HG02943 (cell line): ENCODE results near the gene MMP11.

Source experiments
- ATAC-seq: cut with Tn5 transposase; IDR thresholded peaks from one replicate; pipeline ENCODE4 v1.9.1; 2021; ENCODE audit warnings: mild to moderate bottlenecking, low read depth, moderate library complexity; ENCODE audit not compliant: unreplicated experiment

MMP11 gene

GRCh38 chr22:23780146-23780748 is 7.6 kb downstream of the MMP11 start:
- ATAC-seq, result no peak

DNA sequence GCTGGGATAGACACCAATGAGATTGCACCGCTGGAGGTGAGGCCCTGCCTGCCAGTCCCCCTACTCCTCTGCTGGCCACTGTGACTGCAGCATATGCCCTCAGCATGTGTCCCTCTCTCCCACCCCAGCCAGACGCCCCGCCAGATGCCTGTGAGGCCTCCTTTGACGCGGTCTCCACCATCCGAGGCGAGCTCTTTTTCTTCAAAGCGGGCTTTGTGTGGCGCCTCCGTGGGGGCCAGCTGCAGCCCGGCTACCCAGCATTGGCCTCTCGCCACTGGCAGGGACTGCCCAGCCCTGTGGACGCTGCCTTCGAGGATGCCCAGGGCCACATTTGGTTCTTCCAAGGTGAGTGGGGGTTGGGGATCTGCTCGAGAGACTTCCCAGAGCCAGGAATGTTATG is 8.4 kb downstream of the MMP11 start:
- ATAC-seq, result no peak

- ATAC-seq, result no peak
Measured at GRCh38 chr22:23781511-23782183, 9.0 kb downstream of the MMP11 start.

GRCh38 chr22:23782252-23782651 is 9.6 kb downstream of the MMP11 start:
- ATAC-seq, result no peak

GRCh38 chr22:23782703-23783102 is 10.1 kb downstream of the MMP11 start:
- ATAC-seq, result no peak

DNA sequence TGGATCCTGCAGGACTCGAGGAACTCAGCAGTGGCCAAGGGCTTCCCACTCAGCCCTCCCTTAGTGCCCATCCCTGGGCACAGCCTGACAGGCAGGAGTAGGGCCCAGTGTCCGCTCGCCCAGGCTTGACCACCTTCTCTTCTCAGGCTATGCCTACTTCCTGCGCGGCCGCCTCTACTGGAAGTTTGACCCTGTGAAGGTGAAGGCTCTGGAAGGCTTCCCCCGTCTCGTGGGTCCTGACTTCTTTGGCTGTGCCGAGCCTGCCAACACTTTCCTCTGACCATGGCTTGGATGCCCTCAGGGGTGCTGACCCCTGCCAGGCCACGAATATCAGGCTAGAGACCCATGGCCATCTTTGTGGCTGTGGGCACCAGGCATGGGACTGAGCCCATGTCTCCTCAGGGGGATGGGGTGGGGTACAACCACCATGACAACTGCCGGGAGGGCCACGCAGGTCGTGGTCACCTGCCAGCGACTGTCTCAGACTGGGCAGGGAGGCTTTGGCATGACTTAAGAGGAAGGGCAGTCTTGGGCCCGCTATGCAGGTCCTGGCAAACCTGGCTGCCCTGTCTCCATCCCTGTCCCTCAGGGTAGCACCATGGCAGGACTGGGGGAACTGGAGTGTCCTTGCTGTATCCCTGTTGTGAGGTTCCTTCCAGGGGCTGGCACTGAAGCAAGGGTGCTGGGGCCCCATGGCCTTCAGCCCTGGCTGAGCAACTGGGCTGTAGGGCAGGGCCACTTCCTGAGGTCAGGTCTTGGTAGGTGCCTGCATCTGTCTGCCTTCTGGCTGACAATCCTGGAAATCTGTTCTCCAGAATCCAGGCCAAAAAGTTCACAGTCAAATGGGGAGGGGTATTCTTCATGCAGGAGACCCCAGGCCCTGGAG is 10.9 kb downstream of the MMP11 start:
- ATAC-seq, result no peak

DNA sequence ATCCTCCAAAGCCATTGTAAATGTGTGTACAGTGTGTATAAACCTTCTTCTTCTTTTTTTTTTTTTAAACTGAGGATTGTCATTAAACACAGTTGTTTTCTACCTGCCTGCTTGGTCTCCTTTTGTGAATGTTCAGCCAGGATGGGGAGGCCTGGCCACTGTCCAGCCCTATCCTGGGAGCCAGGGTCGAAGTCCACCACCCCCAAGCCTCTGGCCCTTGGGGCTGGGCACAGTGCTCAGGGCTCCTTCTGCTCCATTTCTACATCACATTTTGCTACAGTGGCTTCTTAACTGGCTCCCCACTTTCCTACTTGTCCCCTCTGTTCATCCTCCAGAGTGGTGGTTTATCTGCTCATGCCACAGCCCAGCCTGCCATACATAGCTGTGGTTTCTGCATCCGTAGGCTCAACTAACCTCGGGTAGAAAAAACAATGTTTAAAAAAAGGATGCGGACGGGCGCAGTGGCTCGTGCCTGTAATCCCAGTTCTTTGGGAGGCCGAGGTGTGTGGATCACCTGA is 11.6 kb downstream of the MMP11 start:
- ATAC-seq, result no peak

DNA sequence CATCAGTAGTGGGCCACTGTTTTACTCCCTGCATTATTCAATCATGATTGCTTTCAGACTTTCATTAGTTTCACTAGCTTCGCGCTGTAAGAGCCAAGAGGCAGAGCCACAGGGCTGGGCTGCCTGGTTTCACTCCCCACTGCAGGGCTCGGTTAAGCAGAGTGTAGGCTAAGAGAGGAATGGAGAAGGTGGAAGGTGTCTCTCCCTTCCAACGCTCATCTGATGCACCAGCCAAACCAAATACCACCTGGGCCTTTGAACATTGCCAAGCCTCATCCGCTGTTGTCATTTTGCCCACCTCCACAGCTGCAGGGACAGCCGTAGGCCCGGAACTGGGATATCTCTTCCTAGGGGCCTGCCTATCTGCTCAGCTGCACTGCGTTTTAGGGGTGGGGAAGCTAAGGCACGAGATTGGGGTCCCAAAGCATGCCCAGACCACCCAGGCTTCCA is 13.6 kb downstream of the MMP11 start:
- ATAC-seq, result no peak

DNA sequence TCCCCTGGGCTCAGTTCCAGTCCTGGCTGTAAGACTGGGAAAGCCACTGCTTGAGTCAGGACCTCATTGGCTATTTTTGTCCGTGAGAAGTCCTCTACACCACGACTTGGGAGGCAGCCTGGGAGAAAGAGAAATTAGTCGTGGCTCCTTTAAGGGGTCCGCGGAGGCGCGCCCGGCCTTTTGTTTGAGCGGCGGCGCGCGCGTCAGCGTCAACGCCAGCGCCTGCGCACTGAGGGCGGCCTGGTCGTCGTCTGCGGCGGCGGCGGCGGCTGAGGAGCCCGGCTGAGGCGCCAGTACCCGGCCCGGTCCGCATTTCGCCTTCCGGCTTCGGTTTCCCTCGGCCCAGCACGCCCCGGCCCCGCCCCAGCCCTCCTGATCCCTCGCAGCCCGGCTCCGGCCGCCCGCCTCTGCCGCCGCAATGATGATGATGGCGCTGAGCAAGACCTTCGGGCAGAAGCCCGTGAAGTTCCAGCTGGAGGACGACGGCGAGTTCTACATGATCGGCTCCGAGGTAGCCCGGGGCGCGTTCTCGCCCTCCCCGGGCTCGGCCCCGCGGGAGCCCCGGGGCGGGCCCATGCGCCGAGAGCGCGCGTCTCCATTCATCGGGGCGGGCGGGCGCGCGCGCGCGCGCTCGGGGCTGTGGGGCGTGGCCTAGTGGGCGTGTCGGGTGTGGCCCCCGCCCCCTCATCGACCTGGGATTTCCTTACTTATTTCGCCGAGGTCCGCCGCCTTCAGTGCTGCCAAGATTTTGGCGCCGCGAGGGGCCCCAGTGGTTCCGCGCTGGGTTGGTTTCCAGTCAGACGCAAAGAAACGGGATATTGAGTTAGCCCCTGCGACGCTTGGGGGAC is 14.3 kb downstream of the MMP11 start, which contains the start of gene SMARCB1:
Gene SMARCB1 (plus strand): TSS at position 215 of the 848 bp plus-strand sequence. CDS start 204 bp downstream, at position 419.
- no peak for ATAC-seq

DNA sequence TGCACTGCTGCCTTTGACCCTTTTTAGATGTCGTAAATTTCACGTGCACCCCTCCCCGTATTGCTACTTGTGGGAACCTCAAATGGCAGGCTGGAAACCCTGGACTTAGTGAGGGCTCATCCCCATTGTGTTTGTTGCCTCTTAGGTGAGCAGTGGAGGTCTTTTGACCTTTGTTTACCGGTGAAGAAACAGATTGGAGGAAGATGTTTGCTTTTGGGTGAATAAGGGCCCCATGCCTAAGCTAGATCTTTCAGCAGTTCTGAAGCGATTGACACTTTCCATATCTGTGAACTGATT is 14.9 kb downstream of the MMP11 start:
- ATAC-seq, result no peak

DNA sequence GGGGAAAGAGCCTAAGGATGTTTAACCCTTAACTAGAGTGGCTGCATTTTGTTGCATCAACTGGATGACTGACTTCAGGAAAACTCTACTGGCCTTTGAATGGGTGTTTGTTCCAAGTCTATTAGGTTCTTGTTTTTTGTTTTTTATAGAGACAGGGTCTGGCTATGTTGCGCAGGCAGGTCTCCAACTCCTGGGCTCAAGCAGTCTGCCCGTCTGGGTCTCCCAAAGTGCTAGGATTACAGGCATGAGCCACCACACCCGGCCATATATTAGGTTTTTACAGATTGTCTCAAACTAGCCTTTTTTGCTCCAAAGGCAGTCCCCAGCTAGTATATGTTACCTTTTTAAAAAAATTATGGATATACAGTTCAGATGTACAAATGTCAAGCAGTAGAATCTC is 15.3 kb downstream of the MMP11 start:
- ATAC-seq, result no peak

DNA sequence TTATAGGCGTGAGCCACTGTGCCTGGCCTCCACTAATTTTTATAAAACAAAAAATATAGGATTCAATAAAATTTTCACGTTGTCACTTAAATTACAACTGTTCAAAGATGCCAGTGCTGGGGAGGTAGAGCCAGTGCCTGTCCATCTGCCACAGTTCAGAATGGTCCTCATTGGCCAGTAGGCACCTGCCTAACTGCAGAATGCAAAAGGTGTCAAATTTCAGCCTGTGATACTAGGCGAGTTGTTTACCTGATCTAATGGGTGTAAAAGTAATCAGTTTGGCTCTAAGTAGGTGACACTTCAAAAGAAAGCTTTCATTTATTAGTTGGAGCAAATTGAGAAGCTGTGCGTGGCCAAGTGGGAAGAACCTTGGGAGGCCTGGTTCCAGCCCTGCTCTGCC is 16.5 kb downstream of the MMP11 start:
- no peak for ATAC-seq

GRCh38 chr22:23789638-23790037 is 17.0 kb downstream of the MMP11 start:
- no peak for ATAC-seq

- no peak for ATAC-seq
Measured at GRCh38 chr22:23790819-23791737, 18.4 kb downstream of the MMP11 start.

DNA sequence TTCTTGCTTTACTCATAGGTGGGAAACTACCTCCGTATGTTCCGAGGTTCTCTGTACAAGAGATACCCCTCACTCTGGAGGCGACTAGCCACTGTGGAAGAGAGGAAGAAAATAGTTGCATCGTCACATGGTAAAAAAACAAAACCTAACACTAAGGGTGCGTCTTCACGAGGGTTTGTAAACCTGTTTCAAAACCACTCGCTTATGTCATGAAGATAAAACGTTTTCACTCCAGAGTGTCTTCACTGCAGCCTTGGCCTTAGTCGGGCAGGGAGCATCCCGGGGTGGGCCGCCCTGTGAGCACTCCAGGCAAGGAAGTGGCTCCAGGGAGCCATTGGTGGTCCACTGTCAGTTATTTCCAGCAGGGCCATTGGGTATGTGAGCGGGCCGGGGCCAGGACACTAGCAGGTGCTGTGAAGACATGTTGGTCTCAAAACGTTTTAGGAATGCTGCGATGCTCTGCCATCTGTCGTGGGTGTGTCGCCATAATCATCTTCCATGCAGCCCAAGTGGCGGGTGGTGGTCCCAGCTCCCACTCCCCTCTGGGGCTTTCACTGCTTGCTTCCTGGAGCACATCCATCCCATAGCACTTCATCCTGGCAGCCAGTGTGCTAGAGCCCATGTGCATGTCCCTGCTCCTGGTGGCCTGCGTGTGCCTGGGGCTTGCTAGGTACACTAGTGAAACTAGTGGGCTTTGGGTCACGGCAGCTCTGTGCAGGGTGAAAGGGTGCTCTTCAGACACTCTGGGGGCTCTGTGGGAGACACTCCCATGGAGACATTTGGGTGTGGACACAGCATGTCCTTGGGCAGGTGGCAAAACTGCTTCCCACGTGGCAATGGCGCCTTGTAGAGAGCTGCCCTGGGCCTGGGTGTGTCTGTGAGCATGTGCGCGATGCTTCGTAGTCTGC is 19.3 kb downstream of the MMP11 start:
- no peak for ATAC-seq

- no peak for ATAC-seq
Measured at GRCh38 chr22:23793326-23793725, 20.7 kb downstream of the MMP11 start.

GRCh38 chr22:23796461-23796860 is 23.8 kb downstream of the MMP11 start:
- ATAC-seq, result no peak
